Neural cell (in vitro differentiated cells): ENCODE data around the gene KDF1. TPM values are rescaled to one million over a fixed set of nuclear protein-coding genes. Genes with fewer than 3 reads are reported as not detected.

Source experiments
- H2AFZ ChIP-seq: fragments of 200-600, 300-800 bp; sonication (generic), shearing (Covaris generic); 2 replicates; pipeline ENCODE4 v1.6.0; 2014; ENCODE audit warnings: low read depth, mild to moderate bottlenecking, antibody characterized with exemption, low read length, moderate library complexity
- H3F3A ChIP-seq: fragments of 200-600 bp; shearing (Covaris generic); 2 replicates; pipeline ENCODE4 v1.6.1; 2016; ENCODE audit warnings: mild to moderate bottlenecking, moderate library complexity, mixed read lengths, antibody characterized with exemption, low read length; ENCODE audit not compliant: insufficient read depth, poor library complexity, severe bottlenecking
- H3K27ac ChIP-seq: fragments of 200-600, 300-800 bp; sonication (generic), shearing (Covaris generic); 2 replicates; pipeline ENCODE4 v1.5.1; 2014; ENCODE audit warnings: mild to moderate bottlenecking, low read length, moderate library complexity
- H3K27me3 ChIP-seq: fragments of 300-800, 200-600 bp; sonication (generic), shearing (Covaris generic); 2 replicates; pipeline ENCODE4 v1.6.0; 2014; ENCODE audit warnings: mild to moderate bottlenecking, low read depth, low read length, moderate library complexity; ENCODE audit not compliant: insufficient read depth
- H3K36me3 ChIP-seq: fragments of 300-800, 200-600 bp; sonication (generic), shearing (Covaris generic); 2 replicates; pipeline ENCODE4 v1.5.1; 2014; ENCODE audit warnings: mild to moderate bottlenecking, antibody characterized with exemption, low read length, moderate library complexity; ENCODE audit not compliant: insufficient read depth
- H3K4me2 ChIP-seq: fragments of 300-800, 200-600 bp; sonication (generic), shearing (Covaris generic); 2 replicates; pipeline ENCODE4 v1.6.0; 2014; ENCODE audit warnings: mild to moderate bottlenecking, low read length
- H3K4me3 ChIP-seq: fragments of 300-800, 200-600 bp; sonication (generic), shearing (Covaris generic); 2 replicates; pipeline ENCODE4 v1.5.1; 2014; ENCODE audit warnings: mild to moderate bottlenecking, low read length, moderate library complexity
- H3K79me2 ChIP-seq: fragments of 200-600 bp; shearing (Covaris generic); replicated peaks from 2 replicates; pipeline ENCODE4 v1.6.0; 2014; ENCODE audit warnings: mild to moderate bottlenecking, low read length, moderate library complexity; ENCODE audit not compliant: insufficient read depth
- H3K9ac ChIP-seq: fragments of 300-800, 200-600 bp; sonication (generic), shearing (Covaris generic); 2 replicates; pipeline ENCODE4 v1.6.1; 2016; ENCODE audit warnings: mild to moderate bottlenecking, low read length, mixed read lengths
- H3K9me2 ChIP-seq: fragments of 200-600 bp; shearing (Covaris generic); 2 replicates; pipeline ENCODE4 v1.6.1; 2016; ENCODE audit warnings: mild to moderate bottlenecking, low read length, mixed read lengths; ENCODE audit not compliant: insufficient read depth
- H3K9me3 ChIP-seq: fragments of 200-600, 300-800 bp; sonication (generic), shearing (Covaris generic); 2 replicates; pipeline ENCODE4 v1.6.1; 2016; ENCODE audit warnings: mild to moderate bottlenecking, mixed run types, low read length, moderate library complexity, mixed read lengths
- H4K20me1 ChIP-seq: fragments of 200-600 bp; shearing (Covaris generic); 2 replicates; pipeline ENCODE4 v1.6.1; 2016; ENCODE audit warnings: mild to moderate bottlenecking, mixed run types; ENCODE audit not compliant: insufficient read depth
- EP300 ChIP-seq: fragments of 450-650 bp; conservative IDR thresholded peaks from 2 replicates; pipeline ENCODE4 v1.6.1; 2014; ENCODE audit warnings: antibody characterized with exemption, mild to moderate bottlenecking, moderate library complexity; ENCODE audit not compliant: poor library complexity, severe bottlenecking
- EZH2 ChIP-seq: fragments of 200-600, 300-800 bp; shearing (Covaris generic), sonication (generic); IDR thresholded peaks from 2 replicates; pipeline ENCODE4 v1.6.1; 2014; ENCODE audit warnings: antibody characterized with exemption, low read length, borderline replicate concordance, mild to moderate bottlenecking; ENCODE audit not compliant: insufficient read depth, poor library complexity, severe bottlenecking
- MXI1 ChIP-seq: fragments of 450-650 bp; conservative IDR thresholded peaks from 2 replicates; pipeline ENCODE4 v1.6.1; 2014; ENCODE audit warnings: antibody characterized with exemption, mild to moderate bottlenecking; ENCODE audit not compliant: poor library complexity, severe bottlenecking
- POLR2AphosphoS5 ChIP-seq: IDR thresholded peaks from 2 replicates; pipeline ENCODE4 v1.6.1; 2012
- RAD21 ChIP-seq: fragments of 450-650 bp; conservative IDR thresholded peaks from 2 replicates; pipeline ENCODE4 v1.6.1; 2014; ENCODE audit warnings: antibody characterized with exemption, mild to moderate bottlenecking, moderate library complexity
- SMC3 ChIP-seq: fragments of 450-650 bp; conservative IDR thresholded peaks from 2 replicates; pipeline ENCODE4 v1.6.1; 2014; ENCODE audit warnings: antibody characterized with exemption, mild to moderate bottlenecking, moderate library complexity; ENCODE audit not compliant: poor library complexity
- TAF1 ChIP-seq: IDR thresholded peaks from 2 replicates; pipeline ENCODE4 v1.6.1; 2012; ENCODE audit warnings: low read depth
- polyA plus RNA-seq: library from polyadenylated mRNA; depleted of rRNA; stranded (reverse); fragments of >200 nt; gene quantifications from 2 replicates; pipeline ENCODE4 v1.2.3, GENCODE V29; 2014
- TF ChIP-seq, protein P1 (sequence below): IDR thresholded peaks from 2 replicates; pipeline ENCODE4 v1.6.1; 2012; ENCODE audit warnings: borderline replicate concordance
- TF ChIP-seq, protein P2 (sequence below): fragments of 450-650 bp; IDR thresholded peaks from 2 replicates; pipeline ENCODE4 v1.5.1; 2014; ENCODE audit warnings: antibody characterized with exemption, mild to moderate bottlenecking, moderate library complexity; ENCODE audit not compliant: poor library complexity, severe bottlenecking

Gene KDF1
- polyA plus RNA-seq, 1 donor from 2014 or later = not detected

GRCh38 chr1:26938659-26939025, 21.6 kb downstream of the KDF1 start:
- Histone ChIP-seq H3K27ac (no peak overlapping the region), H3K9me2 (no peaks in the 10 kb centered on the region), H3K79me2 (no peaks in the 10 kb centered on the region), H4K20me1 (no peaks in the 10 kb centered on the region), H3K4me3 (no peak overlapping the region), H3F3A (no peaks in the 10 kb centered on the region), H3K9me3 (no peaks in the 10 kb centered on the region), H3K9ac (no peak overlapping the region), H3K36me3 (no peaks in the 10 kb centered on the region), H2AFZ (no peak overlapping the region), H3K4me2 (no peak overlapping the region), H3K27me3 (no peaks in the 10 kb centered on the region)
- TF ChIP-seq SMC3 (no peak), MXI1 (no peak), RAD21 (no peak), EZH2 (no peak), EP300 (no peak), TAF1 (no peak), POLR2AphosphoS5 (no peak)
- TF ChIP-seq, protein P1, sequence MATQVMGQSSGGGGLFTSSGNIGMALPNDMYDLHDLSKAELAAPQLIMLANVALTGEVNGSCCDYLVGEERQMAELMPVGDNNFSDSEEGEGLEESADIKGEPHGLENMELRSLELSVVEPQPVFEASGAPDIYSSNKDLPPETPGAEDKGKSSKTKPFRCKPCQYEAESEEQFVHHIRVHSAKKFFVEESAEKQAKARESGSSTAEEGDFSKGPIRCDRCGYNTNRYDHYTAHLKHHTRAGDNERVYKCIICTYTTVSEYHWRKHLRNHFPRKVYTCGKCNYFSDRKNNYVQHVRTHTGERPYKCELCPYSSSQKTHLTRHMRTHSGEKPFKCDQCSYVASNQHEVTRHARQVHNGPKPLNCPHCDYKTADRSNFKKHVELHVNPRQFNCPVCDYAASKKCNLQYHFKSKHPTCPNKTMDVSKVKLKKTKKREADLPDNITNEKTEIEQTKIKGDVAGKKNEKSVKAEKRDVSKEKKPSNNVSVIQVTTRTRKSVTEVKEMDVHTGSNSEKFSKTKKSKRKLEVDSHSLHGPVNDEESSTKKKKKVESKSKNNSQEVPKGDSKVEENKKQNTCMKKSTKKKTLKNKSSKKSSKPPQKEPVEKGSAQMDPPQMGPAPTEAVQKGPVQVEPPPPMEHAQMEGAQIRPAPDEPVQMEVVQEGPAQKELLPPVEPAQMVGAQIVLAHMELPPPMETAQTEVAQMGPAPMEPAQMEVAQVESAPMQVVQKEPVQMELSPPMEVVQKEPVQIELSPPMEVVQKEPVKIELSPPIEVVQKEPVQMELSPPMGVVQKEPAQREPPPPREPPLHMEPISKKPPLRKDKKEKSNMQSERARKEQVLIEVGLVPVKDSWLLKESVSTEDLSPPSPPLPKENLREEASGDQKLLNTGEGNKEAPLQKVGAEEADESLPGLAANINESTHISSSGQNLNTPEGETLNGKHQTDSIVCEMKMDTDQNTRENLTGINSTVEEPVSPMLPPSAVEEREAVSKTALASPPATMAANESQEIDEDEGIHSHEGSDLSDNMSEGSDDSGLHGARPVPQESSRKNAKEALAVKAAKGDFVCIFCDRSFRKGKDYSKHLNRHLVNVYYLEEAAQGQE = no peak
- TF ChIP-seq, protein P2, sequence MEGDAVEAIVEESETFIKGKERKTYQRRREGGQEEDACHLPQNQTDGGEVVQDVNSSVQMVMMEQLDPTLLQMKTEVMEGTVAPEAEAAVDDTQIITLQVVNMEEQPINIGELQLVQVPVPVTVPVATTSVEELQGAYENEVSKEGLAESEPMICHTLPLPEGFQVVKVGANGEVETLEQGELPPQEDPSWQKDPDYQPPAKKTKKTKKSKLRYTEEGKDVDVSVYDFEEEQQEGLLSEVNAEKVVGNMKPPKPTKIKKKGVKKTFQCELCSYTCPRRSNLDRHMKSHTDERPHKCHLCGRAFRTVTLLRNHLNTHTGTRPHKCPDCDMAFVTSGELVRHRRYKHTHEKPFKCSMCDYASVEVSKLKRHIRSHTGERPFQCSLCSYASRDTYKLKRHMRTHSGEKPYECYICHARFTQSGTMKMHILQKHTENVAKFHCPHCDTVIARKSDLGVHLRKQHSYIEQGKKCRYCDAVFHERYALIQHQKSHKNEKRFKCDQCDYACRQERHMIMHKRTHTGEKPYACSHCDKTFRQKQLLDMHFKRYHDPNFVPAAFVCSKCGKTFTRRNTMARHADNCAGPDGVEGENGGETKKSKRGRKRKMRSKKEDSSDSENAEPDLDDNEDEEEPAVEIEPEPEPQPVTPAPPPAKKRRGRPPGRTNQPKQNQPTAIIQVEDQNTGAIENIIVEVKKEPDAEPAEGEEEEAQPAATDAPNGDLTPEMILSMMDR = no peak

- H3F3A ChIP-seq = no peaks in the 10 kb centered on the region
- H3K4me3 ChIP-seq = no peak overlapping the region
- no peak overlapping the region for H3K9ac ChIP-seq
- no peaks in the 10 kb centered on the region for H3K9me2 ChIP-seq
- no peaks in the 10 kb centered on the region for H3K79me2 ChIP-seq
- no peak overlapping the region for H3K4me2 ChIP-seq
- no peak overlapping the region for H2AFZ ChIP-seq
- no peak for TF ChIP-seq RAD21
- no peak for TF ChIP-seq EP300
- TF ChIP-seq, protein P1 = no peak
- TF ChIP-seq MXI1 = no peak
- no peak for TF ChIP-seq EZH2
- TF ChIP-seq SMC3 = no peak
- TF ChIP-seq POLR2AphosphoS5 = no peak
- TF ChIP-seq TAF1 = no peak
- TF ChIP-seq, protein P2 = no peak
- H4K20me1 ChIP-seq = no peaks in the 10 kb centered on the region
- H3K27me3 ChIP-seq = no peaks in the 10 kb centered on the region
- H3K36me3 ChIP-seq = no peaks in the 10 kb centered on the region
- no peaks in the 10 kb centered on the region for H3K9me3 ChIP-seq
- H3K27ac ChIP-seq = no peak overlapping the region
Observed at GRCh38 chr1:26938004-26938658, 22.1 kb downstream of the KDF1 start.
